C4-2B (cell line): ENCODE data around the gene FNDC1.

Experiments
- ZFX ChIP-seq: fragments of 450-650 bp; IDR thresholded peaks from 2 replicates; pipeline ENCODE4 v1.6.1; 2017
- TF ChIP-seq, protein P1 (sequence below): fragments of 450-650 bp; conservative IDR thresholded peaks from 2 replicates; pipeline ENCODE4 v1.5.1; 2017; ENCODE audit warnings: mild to moderate bottlenecking

DNA sequence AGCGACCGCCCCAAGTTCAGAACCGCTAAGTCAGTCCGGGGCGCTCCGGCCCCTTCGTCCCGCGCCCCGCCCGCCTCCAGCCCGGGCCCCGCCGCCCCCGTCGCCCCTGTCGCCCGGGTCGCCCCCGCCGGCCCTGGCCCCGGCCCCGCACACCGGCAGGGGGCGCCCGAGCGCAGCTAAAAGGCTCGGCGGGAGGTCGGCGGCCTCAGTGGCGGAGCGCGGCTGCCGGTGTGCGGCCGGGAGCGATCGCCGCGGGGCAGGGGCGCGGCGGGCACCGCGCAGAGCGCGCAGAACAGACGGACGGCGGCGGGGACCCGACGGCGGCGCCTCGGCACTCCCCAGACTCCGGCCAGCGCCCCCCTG is at the start of gene FNDC1:
- TF ChIP-seq, protein P1, sequence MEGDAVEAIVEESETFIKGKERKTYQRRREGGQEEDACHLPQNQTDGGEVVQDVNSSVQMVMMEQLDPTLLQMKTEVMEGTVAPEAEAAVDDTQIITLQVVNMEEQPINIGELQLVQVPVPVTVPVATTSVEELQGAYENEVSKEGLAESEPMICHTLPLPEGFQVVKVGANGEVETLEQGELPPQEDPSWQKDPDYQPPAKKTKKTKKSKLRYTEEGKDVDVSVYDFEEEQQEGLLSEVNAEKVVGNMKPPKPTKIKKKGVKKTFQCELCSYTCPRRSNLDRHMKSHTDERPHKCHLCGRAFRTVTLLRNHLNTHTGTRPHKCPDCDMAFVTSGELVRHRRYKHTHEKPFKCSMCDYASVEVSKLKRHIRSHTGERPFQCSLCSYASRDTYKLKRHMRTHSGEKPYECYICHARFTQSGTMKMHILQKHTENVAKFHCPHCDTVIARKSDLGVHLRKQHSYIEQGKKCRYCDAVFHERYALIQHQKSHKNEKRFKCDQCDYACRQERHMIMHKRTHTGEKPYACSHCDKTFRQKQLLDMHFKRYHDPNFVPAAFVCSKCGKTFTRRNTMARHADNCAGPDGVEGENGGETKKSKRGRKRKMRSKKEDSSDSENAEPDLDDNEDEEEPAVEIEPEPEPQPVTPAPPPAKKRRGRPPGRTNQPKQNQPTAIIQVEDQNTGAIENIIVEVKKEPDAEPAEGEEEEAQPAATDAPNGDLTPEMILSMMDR: peak; percentile 56
- TF ChIP-seq ZFX: no peak
